IMR-90 (cell line): Measurements from ENCODE around the gene MYCT1. TPM values are rescaled to one million over a fixed set of nuclear protein-coding genes. Genes with fewer than 3 reads are reported as not detected.
"Not testable (repeated sequence)": the region's sequence is repeated elsewhere in the genome, so short reads cannot be mapped to it uniquely, and the experiment has no call there.

ENCODE experiments used
- ATAC-seq: fragments of 200-7000 bp; cut with Tn5 transposase; 2 replicates; pipeline ENCODE4 v1.9.1; 2020; ENCODE audit warnings: low read depth, mild to moderate bottlenecking, moderate library complexity
- BruUV-seq: library from RNA; stranded (reverse); fragments of 400-500 nt; replicated peaks from 2 replicates; lab custom pipeline; 2021; lab: Mats Ljungman, UMichigan
- CTCF ChIA-PET: fragments of 300-600 bp; formaldehyde crosslinking; extraction: SDS; loops from one replicate; lab custom pipeline; 2021; ENCODE audit warnings: antibody characterized with exemption; lab: Yijun Ruan, JAX
- POLR2A ChIA-PET: fragments of 300-600 bp; sonication (Branson Sonifier 250); formaldehyde crosslinking; loops from one replicate; lab custom pipeline; 2022; ENCODE audit warnings: antibody characterized with exemption; ENCODE audit not compliant: unreplicated experiment; lab: Charles Lee
- DNase-seq: peaks from one replicate; pipeline ENCODE4 v3.0.0; 2013
- H2AFZ ChIP-seq: replicated peaks from 2 replicates; pipeline ENCODE3; 2013; ENCODE audit warnings: low read length, mild to moderate bottlenecking; ENCODE audit not compliant: poor library complexity
- H2AK5ac ChIP-seq: 2 replicates; pipeline ENCODE4 v1.6.1; 2013; ENCODE audit warnings: low read depth, low read length, inconsistent platforms
- H2AK9ac ChIP-seq: replicated peaks from 2 replicates; pipeline ENCODE3; 2013; ENCODE audit warnings: mild to moderate bottlenecking, low read depth, low read length, moderate library complexity; ENCODE audit not compliant: poor library complexity
- H2BK120ac ChIP-seq: 2 replicates; pipeline ENCODE4 v1.6.1; 2013; ENCODE audit warnings: low read depth, low read length, inconsistent platforms
- H2BK15ac ChIP-seq: 3 replicates; pipeline ENCODE4 v1.6.1; 2013; ENCODE audit warnings: low read depth, low read length, inconsistent platforms
- H2BK20ac ChIP-seq: 2 replicates; pipeline ENCODE4 v1.6.1; 2013; ENCODE audit warnings: low read depth, mild to moderate bottlenecking, inconsistent platforms, low read length, moderate library complexity
- H2BK5ac ChIP-seq: 2 replicates; pipeline ENCODE4 v1.6.1; 2013; ENCODE audit warnings: mild to moderate bottlenecking, low read depth, low read length, inconsistent platforms; ENCODE audit not compliant: poor library complexity, severe bottlenecking
- H3K14ac ChIP-seq: replicated peaks from 2 replicates; pipeline ENCODE4 v1.6.1; 2013; ENCODE audit warnings: low read depth, low read length, inconsistent platforms
- H3K18ac ChIP-seq: 2 replicates; pipeline ENCODE4 v1.6.1; 2013; ENCODE audit warnings: low read depth, low read length, control low read depth
- H3K23ac ChIP-seq: 2 replicates; pipeline ENCODE4 v1.6.1; 2013; ENCODE audit warnings: low read depth, low read length, inconsistent platforms
- H3K27ac ChIP-seq: 2 replicates; pipeline ENCODE4 v1.5.1; 2013; ENCODE audit warnings: mild to moderate bottlenecking, control low read depth, low read length; ENCODE audit not compliant: insufficient read depth
- H3K27me3 ChIP-seq: 2 replicates; pipeline ENCODE4 v1.6.1; 2013; ENCODE audit warnings: low read length; ENCODE audit not compliant: control insufficient read depth, insufficient read depth
- H3K36me3 ChIP-seq: 2 replicates; pipeline ENCODE4 v1.6.1; 2013; ENCODE audit warnings: low read length, mixed read lengths; ENCODE audit not compliant: control insufficient read depth, insufficient read depth
- H3K4ac ChIP-seq: 2 replicates; pipeline ENCODE4 v1.6.1; 2013; ENCODE audit warnings: low read depth, low read length, inconsistent platforms
- H3K4me1 ChIP-seq: 2 replicates; pipeline ENCODE4 v1.6.1; 2013; ENCODE audit warnings: low read length, mixed read lengths; ENCODE audit not compliant: control insufficient read depth, insufficient read depth
- H3K4me2 ChIP-seq: 2 replicates; pipeline ENCODE4 v1.6.1; 2013; ENCODE audit warnings: low read depth, mild to moderate bottlenecking, control low read depth, low read length, moderate library complexity
- H3K4me3 ChIP-seq: 2 replicates; pipeline ENCODE4 v1.5.1; 2013; ENCODE audit warnings: low read depth, mild to moderate bottlenecking, control low read depth, low read length, moderate library complexity; ENCODE audit not compliant: insufficient read depth
- H3K56ac ChIP-seq: 2 replicates; pipeline ENCODE4 v1.6.1; 2013; ENCODE audit warnings: low read length, inconsistent platforms; ENCODE audit not compliant: insufficient read depth; ENCODE audit errors: extremely low read depth
- H3K79me1 ChIP-seq, 2 experiments: 2 replicates each; pipeline ENCODE4 v1.6.1; 2013; ENCODE audit warnings: low read length in 2 of 2, inconsistent platforms in 1 of 2, low read depth in 1 of 2
- H3K9ac ChIP-seq: 2 replicates; pipeline ENCODE4 v1.6.1; 2013; ENCODE audit warnings: low read depth, low read length, control low read depth
- H3K9me1 ChIP-seq: 2 replicates; pipeline ENCODE4 v1.6.1; 2013; ENCODE audit warnings: low read length, inconsistent platforms; ENCODE audit not compliant: insufficient read depth
- H3K9me3 ChIP-seq: 2 replicates; pipeline ENCODE4 v1.6.1; 2013; ENCODE audit warnings: low read length; ENCODE audit not compliant: control insufficient read depth, insufficient read depth
- H4K20me1 ChIP-seq: 2 replicates; pipeline ENCODE4 v1.6.1; 2013; ENCODE audit warnings: low read length, inconsistent platforms; ENCODE audit not compliant: insufficient read depth
- H4K5ac ChIP-seq: 2 replicates; pipeline ENCODE4 v1.6.1; 2013; ENCODE audit warnings: mild to moderate bottlenecking, low read depth, low read length, control low read depth
- H4K8ac ChIP-seq, 2 experiments: 2 replicates each; pipeline ENCODE4 v1.6.1; 2013; ENCODE audit warnings: low read depth in 2 of 2, low read length in 2 of 2, control low read depth in 1 of 2, inconsistent platforms in 1 of 2
- H4K91ac ChIP-seq: 2 replicates; pipeline ENCODE4 v1.6.1; 2013; ENCODE audit warnings: low read depth, low read length, inconsistent platforms; ENCODE audit not compliant: insufficient read depth
- POLR2A ChIP-seq: IDR thresholded peaks from 2 replicates; pipeline ENCODE4 v1.6.1; 2012; ENCODE audit warnings: mild to moderate bottlenecking, low read depth, low read length
- RFX5 ChIP-seq: IDR thresholded peaks from 2 replicates; pipeline ENCODE4 v1.8.0; 2012; ENCODE audit warnings: low read depth, mild to moderate bottlenecking, low read length, moderate library complexity
- WGBS, 2 experiments: methylation state at CpG; one replicate each; pipeline versions ENCODE4 v1.1.5 to v1.1.7; 2013; ENCODE audit warnings: missing lambda C conversion rate in 2 of 2; ENCODE audit not compliant: insufficient read length in 1 of 2; ENCODE audit errors: extremely low coverage in 2 of 2; 5-methylcytosine and 5-hydroxymethylcytosine counted together
- dilution Hi-C: fragments of 300-500 bp; cut with HindIII; formaldehyde crosslinking; loops from one replicate; pipeline ENCODE4 v1.14.3; 2018; ENCODE audit warnings: low sequenced_read_pairs; ENCODE audit not compliant: unreplicated experiment
- in situ Hi-C: fragments of 300-500 bp; cut with MboI; formaldehyde crosslinking; loops from 3 replicates; pipeline ENCODE4 v1.14.3; 2019; ENCODE audit warnings: low sequenced_read_pairs, inconsistent platforms, mixed read lengths
- intact Hi-C: fragments of 100-400 bp; cut with micrococcal nuclease; formaldehyde crosslinking; loops from 2 replicates; pipeline ENCODE4 v1.10.0; 2022
- polyA plus RNA-seq, 3 experiments: library from polyadenylated mRNA; depleted of rRNA; stranded (reverse); fragments of >200 nt; gene quantifications; 2 replicates each; pipeline ENCODE4 v1.2.3, GENCODE V29; 2012; ENCODE audit warnings: low replicate concordance in 1 of 3
- total RNA-seq: library from RNA; depleted of rRNA; stranded (reverse); fragments of >200 nt; gene quantifications from 2 replicates; pipeline ENCODE4 v1.2.3, GENCODE V29; 2012
- TF ChIP-seq, protein P1 (sequence below): fragments of 150-350 bp; IDR thresholded peaks from 2 replicates; pipeline ENCODE4 v1.6.1; 2016; ENCODE audit warnings: low read depth, mild to moderate bottlenecking, low read length, moderate library complexity, borderline replicate concordance
- TF ChIP-seq, protein P2 (sequence below): conservative IDR thresholded peaks from 2 replicates; pipeline ENCODE4 v1.5.1; 2012; ENCODE audit warnings: mild to moderate bottlenecking, low read depth, low read length, improper control_type of control experiment

MYCT1 gene
- total and polyA plus RNA-seq, 2 of the 4 experiments (the other 2 are of a cell fraction): 0.89 to 0.90 TPM

DNA sequence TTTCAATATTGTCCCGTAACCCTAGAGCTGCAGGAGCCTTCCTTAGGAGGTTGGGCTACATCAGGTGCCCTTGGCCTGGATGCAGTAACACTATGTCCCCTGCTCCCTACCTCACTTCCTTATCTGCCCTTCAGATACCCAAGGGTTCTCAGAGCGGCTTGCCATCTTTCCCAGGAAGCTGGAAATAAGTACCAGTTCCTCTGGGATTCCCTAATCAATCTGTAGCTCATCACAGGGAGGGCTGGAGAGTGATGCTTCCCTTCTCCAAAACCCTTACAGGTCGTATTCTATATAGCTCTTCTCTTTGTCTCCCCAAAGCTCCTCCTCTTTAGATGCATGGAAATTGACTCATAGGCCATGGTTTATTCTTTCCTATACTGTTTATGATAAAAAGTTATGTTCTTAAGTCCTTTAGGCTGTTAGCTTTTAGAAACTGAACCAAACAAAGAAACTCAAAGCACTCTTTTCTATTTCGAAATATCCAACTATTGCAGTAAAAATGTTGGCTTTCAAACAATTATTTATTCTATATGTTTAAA, 4.2 kb downstream of the MYCT1 start:
- TF ChIP-seq RFX5 (no peak), POLR2A (no peak)
- TF ChIP-seq, protein P1, sequence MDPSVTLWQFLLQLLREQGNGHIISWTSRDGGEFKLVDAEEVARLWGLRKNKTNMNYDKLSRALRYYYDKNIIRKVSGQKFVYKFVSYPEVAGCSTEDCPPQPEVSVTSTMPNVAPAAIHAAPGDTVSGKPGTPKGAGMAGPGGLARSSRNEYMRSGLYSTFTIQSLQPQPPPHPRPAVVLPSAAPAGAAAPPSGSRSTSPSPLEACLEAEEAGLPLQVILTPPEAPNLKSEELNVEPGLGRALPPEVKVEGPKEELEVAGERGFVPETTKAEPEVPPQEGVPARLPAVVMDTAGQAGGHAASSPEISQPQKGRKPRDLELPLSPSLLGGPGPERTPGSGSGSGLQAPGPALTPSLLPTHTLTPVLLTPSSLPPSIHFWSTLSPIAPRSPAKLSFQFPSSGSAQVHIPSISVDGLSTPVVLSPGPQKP: no peak
- TF ChIP-seq, protein P2, sequence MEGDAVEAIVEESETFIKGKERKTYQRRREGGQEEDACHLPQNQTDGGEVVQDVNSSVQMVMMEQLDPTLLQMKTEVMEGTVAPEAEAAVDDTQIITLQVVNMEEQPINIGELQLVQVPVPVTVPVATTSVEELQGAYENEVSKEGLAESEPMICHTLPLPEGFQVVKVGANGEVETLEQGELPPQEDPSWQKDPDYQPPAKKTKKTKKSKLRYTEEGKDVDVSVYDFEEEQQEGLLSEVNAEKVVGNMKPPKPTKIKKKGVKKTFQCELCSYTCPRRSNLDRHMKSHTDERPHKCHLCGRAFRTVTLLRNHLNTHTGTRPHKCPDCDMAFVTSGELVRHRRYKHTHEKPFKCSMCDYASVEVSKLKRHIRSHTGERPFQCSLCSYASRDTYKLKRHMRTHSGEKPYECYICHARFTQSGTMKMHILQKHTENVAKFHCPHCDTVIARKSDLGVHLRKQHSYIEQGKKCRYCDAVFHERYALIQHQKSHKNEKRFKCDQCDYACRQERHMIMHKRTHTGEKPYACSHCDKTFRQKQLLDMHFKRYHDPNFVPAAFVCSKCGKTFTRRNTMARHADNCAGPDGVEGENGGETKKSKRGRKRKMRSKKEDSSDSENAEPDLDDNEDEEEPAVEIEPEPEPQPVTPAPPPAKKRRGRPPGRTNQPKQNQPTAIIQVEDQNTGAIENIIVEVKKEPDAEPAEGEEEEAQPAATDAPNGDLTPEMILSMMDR: no peak
- Histone ChIP-seq H2BK120ac (peak overlapping the region; percentile 93), H3K79me1 (no peaks in the 10 kb centered on the region; a peak in 1 of 4 replicates), H3K56ac (peak overlapping the region; percentile 91), H2AK9ac (no peak overlapping the region), H3K36me3 (no peaks in the 10 kb centered on the region), H2BK15ac (peak overlapping the region; percentile 95), H3K4me3 (no peak overlapping the region), H3K18ac (peak overlapping the region; percentile 100), H2AFZ (peak overlapping the region; percentile 59), H3K9ac (peak overlapping the region; percentile 73), H4K5ac (peak overlapping the region; percentile 96), H3K23ac (peak overlapping the region; percentile 34), H3K14ac (peak overlapping the region; percentile 79), H2AK5ac (peak overlapping the region; percentile 93), H3K4me1 (peaks cover 17% of the 10 kb centered on the region), H4K20me1 (no peaks in the 10 kb centered on the region), H2BK20ac (peak overlapping the region; percentile 86), H3K4me2 (peak overlapping the region; percentile 91), H3K27ac (peak overlapping the region; percentile 100), H3K27me3 (no peaks in the 10 kb centered on the region), H3K4ac (peak overlapping the region; percentile 98), H3K9me3 (no peaks in the 10 kb centered on the region), H4K91ac (peak overlapping the region; percentile 97), H3K9me1 (no peaks in the 10 kb centered on the region; the same call in 1 of the 2 replicates), H4K8ac (peak overlapping the region; percentile 94 to 97), H2BK5ac (peak overlapping the region; percentile 96)
- in situ Hi-C loops: no loop called here
- dilution Hi-C loops: no loop called here
- BruUV-seq: no TSS peak
- 100% methylated on average over 1 of the region's 4 CpGs; no CpG with 5 or more reads in 1 of the 2 experiments for WGBS, 2 experiments
- intact Hi-C loops: loop anchor here (5.0 kb wide), 1 partner anchor 65 kb away; the partner anchor contains the start of gene SYNE1
- ChIA-PET CTCF (interaction anchor here (1.0 kb wide), 1 partner anchor 12 kb away, joined by 4 read pairs; no protein-coding TSS in a partner anchor), POLR2A (no interaction called here)
- DNase-seq (peak; percentile 68), ATAC-seq (peak; percentile 74)

DNA sequence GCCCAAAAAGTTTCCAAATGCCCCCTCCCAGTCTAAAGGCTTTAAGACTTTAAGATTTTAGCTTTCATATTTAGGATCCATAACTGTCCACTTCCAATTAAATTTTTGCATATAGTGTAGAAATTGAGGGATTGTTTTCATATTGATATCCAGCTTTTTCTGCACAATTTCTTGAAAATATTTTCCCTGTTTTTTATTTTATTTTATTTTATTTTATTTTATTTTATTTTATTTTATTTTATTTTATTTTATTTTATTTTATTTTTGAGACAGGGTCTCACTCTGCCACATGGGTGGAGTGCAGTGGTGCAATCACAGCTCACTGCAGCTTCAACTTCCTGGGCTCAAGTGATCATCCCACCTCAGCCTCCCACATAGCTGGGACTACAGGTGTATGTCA, 6.1 kb downstream of the MYCT1 start:
- peak overlapping the region in 1 of 2 experiments; percentile 9; a peak in 1 of 4 replicates for H4K8ac ChIP-seq
- in situ Hi-C loops, H2BK15ac ChIP-seq, H3K27me3 ChIP-seq, CTCF ChIA-PET, H3K9me3 ChIP-seq, H3K79me1 ChIP-seq, H4K5ac ChIP-seq, dilution Hi-C loops, H3K4me3 ChIP-seq, H3K18ac ChIP-seq, H3K14ac ChIP-seq, H3K56ac ChIP-seq, ATAC-seq, H2AFZ ChIP-seq, DNase-seq, H3K27ac ChIP-seq, H3K36me3 ChIP-seq, H2BK20ac ChIP-seq, H3K23ac ChIP-seq, H3K4me2 ChIP-seq, H4K20me1 ChIP-seq, POLR2A ChIA-PET, H3K9me1 ChIP-seq, H2AK9ac ChIP-seq, H2BK120ac ChIP-seq, H2AK5ac ChIP-seq, BruUV-seq, H3K4ac ChIP-seq, H4K91ac ChIP-seq, H3K9ac ChIP-seq: not testable (repeated sequence)
- peak overlapping the region; percentile 82 for H2BK5ac ChIP-seq
- H3K4me1 ChIP-seq: peaks cover 13% of the 10 kb centered on the region
- intact Hi-C loops: loop anchor here (5.0 kb wide), 1 partner anchor 66 kb away; the partner anchor contains the start of gene SYNE1
